ENCODE data around the gene MARCHF9. TPM values are rescaled to one million over a fixed set of nuclear protein-coding genes. Genes with fewer than 3 reads are reported as not detected.
"Not testable (repeated sequence)": the region's sequence is repeated elsewhere in the genome, so short reads cannot be mapped to it uniquely, and the experiment has no call there.

Gene MARCHF9
- total RNA-seq, 1 donor from 2014 or later = 15.0 TPM

GRCh38 chr12:57719777-57720605, 34.9 kb upstream of the MARCHF9 start:
- no peak for TF ChIP-seq CTCF (conservative IDR thresholded peaks at IDR 0.05)
- Mint-ChIP-seq H3K27me3 (peaks cover 20% of the 10 kb centered on the region), H3K4me1 (ENCODE audit: unreplicated experiment) (no peaks in the 10 kb centered on the region), H3K27ac (no peak overlapping the region), H3K9me3 (no peaks in the 10 kb centered on the region), H3K4me3 (no peak overlapping the region), H3K36me3 (peaks cover 23% of the 10 kb centered on the region)
- DNase-seq (ENCODE audit: extremely low spot score, unreplicated experiment) = peak; percentile 65

- H3K36me3 Mint-ChIP-seq = peaks cover 23% of the 10 kb centered on the region
- no peak for TF ChIP-seq CTCF (conservative IDR thresholded peaks at IDR 0.05)
- DNase-seq (ENCODE audit: extremely low spot score, unreplicated experiment) = peak; percentile 53
- H3K4me3 Mint-ChIP-seq = no peak overlapping the region
- H3K4me1 Mint-ChIP-seq (ENCODE audit: unreplicated experiment) = no peaks in the 10 kb centered on the region
- H3K27me3 Mint-ChIP-seq = peaks cover 26% of the 10 kb centered on the region
- H3K27ac Mint-ChIP-seq = no peak overlapping the region
- no peaks in the 10 kb centered on the region for H3K9me3 Mint-ChIP-seq
Measured at GRCh38 chr12:57720606-57721595, 34.0 kb upstream of the MARCHF9 start.

- H3K36me3 Mint-ChIP-seq = peaks cover 23% of the 10 kb centered on the region
- not testable (repeated sequence) for H3K9me3 Mint-ChIP-seq; H3K4me3 Mint-ChIP-seq; H3K27ac Mint-ChIP-seq; H3K4me1 Mint-ChIP-seq (ENCODE audit: unreplicated experiment)
- peaks cover 35% of the 10 kb centered on the region for H3K27me3 Mint-ChIP-seq
- peak; percentile 25 for DNase-seq (ENCODE audit: extremely low spot score, unreplicated experiment)
Measured at GRCh38 chr12:57721846-57722608, 32.9 kb upstream of the MARCHF9 start.

GRCh38 chr12:57722716-57723629, 31.9 kb upstream of the MARCHF9 start:
- no peak for TF ChIP-seq CTCF (conservative IDR thresholded peaks at IDR 0.05)
- H3K27ac Mint-ChIP-seq = no peak overlapping the region

GRCh38 chr12:57723630-57723962, 31.3 kb upstream of the MARCHF9 start:
- H3K27ac Mint-ChIP-seq = no peak overlapping the region
- H3K4me1 Mint-ChIP-seq (ENCODE audit: unreplicated experiment) = no peaks in the 10 kb centered on the region
- H3K27me3 Mint-ChIP-seq = peaks cover 51% of the 10 kb centered on the region
- no peak for DNase-seq (ENCODE audit: extremely low spot score, unreplicated experiment)
- no peaks in the 10 kb centered on the region for H3K9me3 Mint-ChIP-seq
- peaks cover 17% of the 10 kb centered on the region for H3K36me3 Mint-ChIP-seq
- no peak for TF ChIP-seq CTCF (conservative IDR thresholded peaks at IDR 0.05)
- H3K4me3 Mint-ChIP-seq = no peak overlapping the region

More at GRCh38 chr12:57722716-57723629, 31.9 kb upstream of the MARCHF9 start:
- Mint-ChIP-seq H3K9me3 (no peaks in the 10 kb centered on the region), H3K4me1 (ENCODE audit: unreplicated experiment) (no peaks in the 10 kb centered on the region), H3K4me3 (no peak overlapping the region), H3K36me3 (peaks cover 21% of the 10 kb centered on the region), H3K27me3 (peaks cover 45% of the 10 kb centered on the region)
- DNase-seq (ENCODE audit: extremely low spot score, unreplicated experiment) = peak; percentile 51

All from type B pancreatic cell (in vitro differentiated cells).